ENCODE results near the gene TGFB1. TPM values are rescaled to one million over a fixed set of nuclear protein-coding genes. Genes with fewer than 3 reads are reported as not detected.

TGFB1 gene
- total and polyA plus RNA-seq, 7 donors, result 6.5 to 27.1 (median 17.4) TPM

DNA sequence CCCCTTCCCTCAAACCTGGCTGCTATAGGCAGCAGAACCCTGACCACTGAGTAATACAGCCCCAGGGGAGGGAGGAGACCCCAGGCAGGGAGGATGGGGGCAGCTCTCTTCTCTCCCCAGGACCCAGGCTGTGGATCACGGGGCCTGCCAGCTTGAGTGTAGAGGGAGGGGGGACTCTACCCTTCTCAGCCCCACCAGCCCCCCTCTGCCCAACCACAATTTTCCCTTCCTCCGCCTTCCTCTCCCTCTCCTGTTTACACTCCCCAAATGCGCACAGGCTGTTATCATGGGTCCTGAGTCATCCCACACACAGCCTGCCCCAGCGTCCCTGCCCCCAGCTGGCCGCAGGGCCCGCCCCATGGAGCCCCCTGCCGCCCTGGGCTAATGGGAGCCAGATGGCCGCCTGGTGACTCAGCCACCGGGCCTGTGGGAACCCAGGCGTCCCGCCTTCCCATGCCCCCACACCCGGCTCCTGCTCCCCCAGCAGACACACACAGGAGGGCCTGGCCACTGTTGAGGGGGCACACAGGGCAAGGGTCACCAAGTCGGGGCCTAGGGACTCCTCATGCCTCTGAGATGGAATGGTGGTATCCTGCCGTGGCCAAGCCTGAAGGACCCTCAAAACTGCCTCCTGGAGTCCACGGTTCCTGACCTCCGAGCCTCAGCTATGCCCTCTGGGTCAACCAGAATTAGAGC, 30.1 kb downstream of the TGFB1 start:
- Histone ChIP-seq H3K4me1 (peaks cover 0 to 69% (median 58%) of the 10 kb centered on the region in 4 donors), H3K9me3 (no peaks in the 10 kb centered on the region), H3K36me3 (peaks cover 0 to 38% (median 24%) of the 10 kb centered on the region in 4 donors), H3K27me3 (no peaks in the 10 kb centered on the region), H3K4me3 (no peak overlapping the region), H3K27ac (peak overlapping the region; percentile 79 to 90 (median 86))
- intact Hi-C loops (cut with DNase I), result loop anchor here (2.0 kb wide), 1 partner anchor 29 kb away; the partner anchor contains the start of gene TGFB1
- TF ChIP-seq EP300 (IDR thresholded peaks at IDR 0.05), result no peak
- peak in 3 of 4 donors; percentile 27 to 78 (median 52) for TF ChIP-seq POLR2AphosphoS5 (IDR thresholded peaks at IDR 0.05)
- DNase-seq, result peak; percentile 90
- 50 to 72% methylated on average over 16 of the region's 16 CpGs for WGBS, 2 donors

DNA sequence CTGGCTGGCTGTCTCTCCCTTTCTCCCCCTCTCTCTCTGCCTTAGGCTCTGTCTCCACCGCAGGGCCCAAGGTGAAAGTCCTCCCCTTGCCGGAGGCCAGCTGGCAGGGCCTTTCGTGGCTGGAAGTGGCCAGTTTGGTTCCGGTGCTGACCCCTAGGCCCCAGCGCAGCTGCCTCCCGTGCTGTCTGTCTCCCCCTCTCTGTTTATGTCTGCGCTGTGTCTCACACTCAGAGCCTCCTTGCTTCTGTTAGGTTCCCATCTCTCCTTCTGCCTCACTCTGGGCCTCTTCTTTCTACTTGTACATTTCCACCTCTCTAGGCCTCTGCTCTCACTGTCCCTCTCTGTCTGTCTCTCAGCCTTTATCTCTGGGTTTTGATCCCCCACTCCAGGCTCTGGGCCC, 30.7 kb downstream of the TGFB1 start:
- WGBS, 2 donors, result 67 to 76% methylated on average over 7 of the region's 7 CpGs
- no peaks in the 10 kb centered on the region for H3K9me3 ChIP-seq
- H3K4me3 ChIP-seq, result no peak overlapping the region
- peaks cover 0 to 66% (median 56%) of the 10 kb centered on the region in 4 donors for H3K4me1 ChIP-seq
- H3K27me3 ChIP-seq, result no peaks in the 10 kb centered on the region
- peak; percentile 73 for DNase-seq
- TF ChIP-seq EP300 (IDR thresholded peaks at IDR 0.05) (no peak), POLR2AphosphoS5 (IDR thresholded peaks at IDR 0.05) (no peak)
- TF ChIP-seq, protein P1, sequence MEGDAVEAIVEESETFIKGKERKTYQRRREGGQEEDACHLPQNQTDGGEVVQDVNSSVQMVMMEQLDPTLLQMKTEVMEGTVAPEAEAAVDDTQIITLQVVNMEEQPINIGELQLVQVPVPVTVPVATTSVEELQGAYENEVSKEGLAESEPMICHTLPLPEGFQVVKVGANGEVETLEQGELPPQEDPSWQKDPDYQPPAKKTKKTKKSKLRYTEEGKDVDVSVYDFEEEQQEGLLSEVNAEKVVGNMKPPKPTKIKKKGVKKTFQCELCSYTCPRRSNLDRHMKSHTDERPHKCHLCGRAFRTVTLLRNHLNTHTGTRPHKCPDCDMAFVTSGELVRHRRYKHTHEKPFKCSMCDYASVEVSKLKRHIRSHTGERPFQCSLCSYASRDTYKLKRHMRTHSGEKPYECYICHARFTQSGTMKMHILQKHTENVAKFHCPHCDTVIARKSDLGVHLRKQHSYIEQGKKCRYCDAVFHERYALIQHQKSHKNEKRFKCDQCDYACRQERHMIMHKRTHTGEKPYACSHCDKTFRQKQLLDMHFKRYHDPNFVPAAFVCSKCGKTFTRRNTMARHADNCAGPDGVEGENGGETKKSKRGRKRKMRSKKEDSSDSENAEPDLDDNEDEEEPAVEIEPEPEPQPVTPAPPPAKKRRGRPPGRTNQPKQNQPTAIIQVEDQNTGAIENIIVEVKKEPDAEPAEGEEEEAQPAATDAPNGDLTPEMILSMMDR (IDR thresholded peaks at IDR 0.05), result no peak
- intact Hi-C loops (cut with DNase I), result no loop called here
- peak overlapping the region; percentile 79 to 90 (median 86) for H3K27ac ChIP-seq
- H3K36me3 ChIP-seq, result peaks cover 0 to 40% (median 28%) of the 10 kb centered on the region in 4 donors

DNA sequence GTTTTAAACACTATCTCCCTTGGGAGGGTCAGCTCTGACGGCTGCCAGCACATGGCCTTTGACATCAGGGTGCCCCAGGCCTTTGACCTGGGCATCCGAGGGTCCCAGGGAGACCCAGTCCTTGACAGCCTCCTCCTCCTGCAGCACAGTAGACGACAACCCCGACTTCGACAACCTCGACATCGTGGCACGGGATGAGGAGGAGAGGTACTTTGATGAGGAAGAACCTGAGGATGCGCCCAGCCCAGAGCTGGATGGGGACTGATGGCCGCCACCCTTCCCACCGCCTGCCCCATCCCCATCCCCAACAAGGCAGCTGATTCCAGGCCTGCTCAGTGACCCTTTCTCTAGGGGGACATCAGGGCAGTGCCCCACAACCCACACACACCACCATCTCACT, 31.3 kb downstream of the TGFB1 start:
- no peak for DNase-seq
- H3K27ac ChIP-seq, result peak overlapping the region; percentile 79 to 90 (median 86)
- TF ChIP-seq, protein P1 (IDR thresholded peaks at IDR 0.05), result no peak
- no peak for TF ChIP-seq POLR2A (IDR thresholded peaks at IDR 0.05)
- TF ChIP-seq EP300 (IDR thresholded peaks at IDR 0.05), result no peak
- TF ChIP-seq POLR2AphosphoS5 (IDR thresholded peaks at IDR 0.05), result no peak
- intact Hi-C loops (cut with DNase I), result no loop called here
- no peak overlapping the region for H3K4me3 ChIP-seq
- no peaks in the 10 kb centered on the region for H3K27me3 ChIP-seq
- H3K9me3 ChIP-seq, result no peaks in the 10 kb centered on the region
- H3K36me3 ChIP-seq, result peaks cover 0 to 46% (median 28%) of the 10 kb centered on the region in 4 donors
- H3K4me1 ChIP-seq, result peaks cover 0 to 61% (median 56%) of the 10 kb centered on the region in 4 donors
- 91% methylated on average over 11 of the region's 11 CpGs for WGBS, 2 donors

DNA sequence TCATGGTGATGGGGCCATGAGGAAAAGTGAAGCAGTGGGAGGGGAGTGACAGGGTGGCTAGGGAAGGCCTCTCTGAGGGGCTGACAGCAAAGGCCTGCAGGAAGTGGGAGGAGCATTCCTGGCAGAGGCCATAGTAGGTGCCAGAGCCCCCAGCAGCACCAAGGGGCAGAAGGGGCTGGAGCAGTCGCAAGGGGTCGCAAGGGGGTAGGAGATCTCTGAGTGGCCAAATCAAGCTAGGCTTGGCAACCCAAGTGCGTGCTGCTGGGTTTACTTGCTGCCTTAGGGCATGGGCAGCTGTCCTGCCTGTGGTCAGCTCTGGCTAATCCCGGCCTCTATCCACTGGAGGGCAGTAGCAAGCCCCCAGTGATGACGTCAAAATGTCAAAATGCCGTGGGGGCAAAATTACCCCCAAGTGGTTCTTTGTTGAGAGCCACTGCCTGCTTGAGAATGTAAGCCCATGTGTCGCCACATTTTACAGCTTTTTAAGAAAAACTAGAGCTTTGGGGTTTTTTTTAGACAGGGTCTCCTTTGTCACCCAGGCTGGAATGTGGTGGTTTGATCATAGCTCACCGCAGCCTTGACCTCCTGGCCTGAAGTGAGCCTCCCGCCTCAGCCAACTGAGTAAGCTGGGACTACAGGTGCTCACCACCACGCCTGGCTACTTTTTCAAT, 32.0 kb downstream of the TGFB1 start:
- DNase-seq, result peak; percentile 79
- H3K27ac ChIP-seq, result peak overlapping the region; percentile 79 to 90 (median 86)
- peaks cover 0 to 55% (median 54%) of the 10 kb centered on the region in 4 donors for H3K4me1 ChIP-seq
- peaks cover 0 to 53% (median 31%) of the 10 kb centered on the region in 4 donors for H3K36me3 ChIP-seq
- H3K9me3 ChIP-seq, result no peaks in the 10 kb centered on the region
- intact Hi-C loops (cut with DNase I), result no loop called here
- H3K27me3 ChIP-seq, result no peaks in the 10 kb centered on the region
- 63 to 67% methylated on average over 10 of the region's 10 CpGs for WGBS, 2 donors
- TF ChIP-seq EP300 (IDR thresholded peaks at IDR 0.05) (no peak), POLR2AphosphoS5 (IDR thresholded peaks at IDR 0.05) (no peak)
- TF ChIP-seq, protein P1 (IDR thresholded peaks at IDR 0.05), result peak; percentile 37 to 68 (median 54)
- H3K4me3 ChIP-seq, result no peak overlapping the region

DNA sequence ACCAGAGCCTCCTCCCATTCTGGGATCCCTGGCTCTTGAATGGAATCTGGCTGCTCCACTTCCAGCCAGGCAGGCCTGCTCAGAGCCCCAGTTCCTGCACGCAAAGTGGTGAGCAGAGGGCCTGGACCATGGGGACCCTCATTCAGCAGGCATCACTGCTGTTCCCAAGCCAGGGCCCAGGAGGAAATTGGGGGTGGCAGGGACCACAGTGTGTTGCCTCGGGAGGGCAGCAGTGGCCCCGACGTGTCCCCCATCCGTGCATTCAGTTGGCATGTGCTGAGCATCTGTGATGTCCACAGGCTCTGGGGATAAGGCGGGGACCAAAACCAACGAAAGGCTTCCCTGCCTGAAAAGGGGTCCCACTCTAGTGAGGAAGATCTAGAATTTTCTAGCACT, 32.5 kb downstream of the TGFB1 start:
- intact Hi-C loops (cut with DNase I), result no loop called here
- H3K9me3 ChIP-seq, result no peaks in the 10 kb centered on the region
- no peaks in the 10 kb centered on the region for H3K27me3 ChIP-seq
- no peak for TF ChIP-seq EP300 (IDR thresholded peaks at IDR 0.05)
- no peak for TF ChIP-seq POLR2A (IDR thresholded peaks at IDR 0.05)
- no peak for TF ChIP-seq POLR2AphosphoS5 (IDR thresholded peaks at IDR 0.05)
- TF ChIP-seq, protein P1 (IDR thresholded peaks at IDR 0.05), result no peak
- H3K27ac ChIP-seq, result peak overlapping the region in 3 of 4 donors; percentile 79 to 87 (median 84)
- peaks cover 0 to 58% (median 37%) of the 10 kb centered on the region in 4 donors for H3K36me3 ChIP-seq
- H3K4me3 ChIP-seq, result no peak overlapping the region
- peaks cover 0 to 50% (median 48%) of the 10 kb centered on the region in 4 donors for H3K4me1 ChIP-seq
- 86% methylated on average over 7 of the region's 7 CpGs for WGBS, 2 donors
- no peak for DNase-seq
